ENCODE data around the gene TSPAN5. TPM values are rescaled to one million over a fixed set of nuclear protein-coding genes. Genes with fewer than 3 reads are reported as not detected.
"Not testable (repeated sequence)": the region's sequence is repeated elsewhere in the genome, so short reads cannot be mapped to it uniquely, and the experiment has no call there.

TSPAN5 gene
- total RNA-seq, 2 donors from 2014 or later = 1.8 to 2.0 TPM

DNA sequence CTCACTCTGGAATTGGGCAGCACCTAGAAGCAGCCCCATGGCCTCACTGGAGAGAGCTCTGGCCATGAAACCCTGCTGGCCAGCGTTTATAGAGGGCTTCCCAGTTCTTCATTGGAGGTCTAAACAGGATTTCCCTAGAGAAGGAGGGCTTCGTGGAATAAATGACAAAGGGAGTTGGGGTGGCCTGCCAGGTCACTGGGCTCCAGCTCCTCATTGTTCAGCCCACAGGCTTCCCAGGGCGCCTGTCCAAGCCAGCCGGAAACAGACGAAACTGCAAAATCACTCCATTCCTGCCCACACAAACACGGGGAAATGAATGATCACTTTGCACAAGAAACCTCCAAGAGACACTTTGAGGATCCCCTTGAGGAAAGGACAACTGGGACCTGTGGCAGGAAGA is 189.7 kb downstream of the TSPAN5 start:
- Histone ChIP-seq H3K4me3 (no peak overlapping the region), H3K27ac (no peak overlapping the region), H3K9me3 (no peaks in the 10 kb centered on the region), H3K27me3 (no peaks in the 10 kb centered on the region), H3K4me1 (peaks cover 6% of the 10 kb centered on the region), H3K36me3 (replicated peaks in 1 of 2; ENCODE audit: insufficient read depth in 1 of 2, low read depth in 2 of 2) (no peaks in the 10 kb centered on the region)
- DNase-seq = peak in 1 of 4 donors; percentile 14
- 46 to 49% methylated on average over 6 of the region's 6 CpGs for WGBS, 2 donors
- intact Hi-C loops (cut with DNase I) = no loop called here
- no peak for ATAC-seq
- TF ChIP-seq, protein P1, sequence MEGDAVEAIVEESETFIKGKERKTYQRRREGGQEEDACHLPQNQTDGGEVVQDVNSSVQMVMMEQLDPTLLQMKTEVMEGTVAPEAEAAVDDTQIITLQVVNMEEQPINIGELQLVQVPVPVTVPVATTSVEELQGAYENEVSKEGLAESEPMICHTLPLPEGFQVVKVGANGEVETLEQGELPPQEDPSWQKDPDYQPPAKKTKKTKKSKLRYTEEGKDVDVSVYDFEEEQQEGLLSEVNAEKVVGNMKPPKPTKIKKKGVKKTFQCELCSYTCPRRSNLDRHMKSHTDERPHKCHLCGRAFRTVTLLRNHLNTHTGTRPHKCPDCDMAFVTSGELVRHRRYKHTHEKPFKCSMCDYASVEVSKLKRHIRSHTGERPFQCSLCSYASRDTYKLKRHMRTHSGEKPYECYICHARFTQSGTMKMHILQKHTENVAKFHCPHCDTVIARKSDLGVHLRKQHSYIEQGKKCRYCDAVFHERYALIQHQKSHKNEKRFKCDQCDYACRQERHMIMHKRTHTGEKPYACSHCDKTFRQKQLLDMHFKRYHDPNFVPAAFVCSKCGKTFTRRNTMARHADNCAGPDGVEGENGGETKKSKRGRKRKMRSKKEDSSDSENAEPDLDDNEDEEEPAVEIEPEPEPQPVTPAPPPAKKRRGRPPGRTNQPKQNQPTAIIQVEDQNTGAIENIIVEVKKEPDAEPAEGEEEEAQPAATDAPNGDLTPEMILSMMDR (IDR thresholded peaks at IDR 0.05) = no peak
- TF ChIP-seq POLR2A (IDR thresholded peaks at IDR 0.05) = no peak

DNA sequence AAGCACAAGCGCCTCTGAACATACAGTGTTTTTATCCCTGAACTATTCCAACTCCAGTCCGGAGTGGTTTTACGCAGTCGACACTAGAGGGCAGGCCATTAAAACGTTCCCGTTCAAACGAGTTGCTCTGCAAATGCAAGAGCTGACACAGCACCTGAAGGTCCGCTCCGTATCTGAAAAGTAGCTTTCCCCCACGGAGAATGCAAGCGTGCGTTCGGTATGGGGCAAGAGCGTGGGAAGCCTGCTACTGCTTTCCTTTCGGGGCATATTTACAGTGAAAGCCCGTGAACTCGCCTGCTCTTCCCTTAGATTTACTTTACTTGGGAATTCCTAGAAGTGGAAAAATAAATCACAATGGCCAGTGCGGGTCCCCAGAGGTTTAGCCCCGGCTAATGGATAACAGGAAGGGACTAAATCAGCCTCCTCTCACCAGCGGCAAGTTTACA is 190.8 kb downstream of the TSPAN5 start:
- Histone ChIP-seq H3K27me3 (no peaks in the 10 kb centered on the region), H3K9me3 (no peaks in the 10 kb centered on the region), H3K36me3 (replicated peaks in 1 of 2; ENCODE audit: insufficient read depth in 1 of 2, low read depth in 2 of 2) (no peaks in the 10 kb centered on the region), H3K4me3 (no peak overlapping the region), H3K27ac (no peak overlapping the region), H3K4me1 (peaks cover 6% of the 10 kb centered on the region)
- TF ChIP-seq POLR2A (IDR thresholded peaks at IDR 0.05) = no peak
- TF ChIP-seq, protein P1 (IDR thresholded peaks at IDR 0.05) = peak; percentile 55 to 86 (median 79)
- 2% methylated on average over 18 to 20 of the region's 20 CpGs for WGBS, 2 donors
- ATAC-seq (peak; percentile 97), DNase-seq (peak; percentile 74 to 86 (median 82))
- intact Hi-C loops (cut with DNase I) = no loop called here

DNA sequence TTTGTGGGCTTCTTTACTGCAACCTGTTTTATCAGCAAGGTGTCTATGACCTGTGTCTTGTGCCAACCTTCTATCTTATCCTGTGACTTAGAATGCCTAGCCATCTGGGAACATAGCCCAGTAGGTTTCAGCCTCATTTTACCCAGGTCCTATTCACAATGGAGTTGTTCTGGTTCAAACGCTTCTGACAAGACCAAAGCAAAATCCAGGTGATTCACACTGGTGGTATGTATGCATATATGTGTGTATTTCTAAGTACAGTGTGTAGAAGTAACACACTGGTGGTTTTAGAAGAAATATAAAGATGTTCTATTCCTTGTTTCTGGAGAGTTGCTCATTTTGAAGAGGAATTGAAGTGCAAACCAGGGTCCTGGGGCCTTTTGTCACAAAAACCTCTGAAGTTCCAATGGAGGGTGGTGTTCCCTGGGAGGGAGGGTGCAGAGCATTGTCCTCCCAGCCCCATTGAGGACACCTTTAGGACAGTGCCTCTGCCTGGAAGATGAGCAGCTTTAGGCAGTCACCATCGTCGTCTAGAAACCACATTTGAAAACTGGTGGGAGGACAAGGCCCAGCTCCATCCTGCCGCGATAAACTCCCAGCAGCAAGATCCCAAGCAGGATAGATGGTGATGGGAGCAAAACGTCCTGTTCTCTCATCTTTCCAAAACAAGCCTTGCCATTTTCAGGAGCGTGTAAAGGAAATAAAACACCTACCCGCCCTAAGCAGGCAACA is 191.4 kb downstream of the TSPAN5 start:
- intact Hi-C loops (cut with DNase I) = no loop called here
- H3K27ac ChIP-seq = no peak overlapping the region

GRCh38 chr4:98462487-98462886 is 195.9 kb downstream of the TSPAN5 start:
- TF ChIP-seq, protein P1 (IDR thresholded peaks at IDR 0.05) = no peak
- TF ChIP-seq POLR2A (IDR thresholded peaks at IDR 0.05) = no peak
- ATAC-seq = no peak
- Histone ChIP-seq H3K36me3 (replicated peaks in 1 of 2; ENCODE audit: insufficient read depth in 1 of 2, low read depth in 2 of 2) (no peaks in the 10 kb centered on the region), H3K4me1 (no peaks in the 10 kb centered on the region), H3K9me3 (no peaks in the 10 kb centered on the region), H3K27ac (no peak overlapping the region), H3K4me3 (no peak overlapping the region), H3K27me3 (no peaks in the 10 kb centered on the region)
- no peak for DNase-seq
- intact Hi-C loops (cut with DNase I) = no loop called here

More for the DNA sequence above, 191.4 kb downstream of the TSPAN5 start:
- DNase-seq (no peak), ATAC-seq (no peak)
- TF ChIP-seq, protein P1 (IDR thresholded peaks at IDR 0.05) = no peak
- TF ChIP-seq POLR2A (IDR thresholded peaks at IDR 0.05) = no peak
- Histone ChIP-seq H3K27me3 (no peaks in the 10 kb centered on the region), H3K36me3 (replicated peaks in 1 of 2; ENCODE audit: insufficient read depth in 1 of 2, low read depth in 2 of 2) (no peaks in the 10 kb centered on the region), H3K4me1 (peaks cover 6% of the 10 kb centered on the region), H3K9me3 (no peaks in the 10 kb centered on the region), H3K4me3 (no peak overlapping the region)
- 30% methylated on average over 8 of the region's 8 CpGs for WGBS, 2 donors

GRCh38 chr4:98461121-98461865 is 197.1 kb downstream of the TSPAN5 start:
- H3K27ac ChIP-seq; ATAC-seq; H3K4me1 ChIP-seq; H3K9me3 ChIP-seq; H3K4me3 ChIP-seq; H3K27me3 ChIP-seq; DNase-seq; H3K36me3 ChIP-seq (replicated peaks in 1 of 2; ENCODE audit: insufficient read depth in 1 of 2, low read depth in 2 of 2); intact Hi-C loops (cut with DNase I): not testable (repeated sequence)
- 76 to 93% methylated on average over 2 of the region's 2 CpGs for WGBS, 2 donors

GRCh38 chr4:98457422-98457821 is 201.0 kb downstream of the TSPAN5 start:
- WGBS, 2 donors = 89 to 95% methylated on average over 9 of the region's 9 CpGs
- H3K4me1 ChIP-seq; H3K4me3 ChIP-seq; DNase-seq; H3K27me3 ChIP-seq; intact Hi-C loops (cut with DNase I); H3K36me3 ChIP-seq (replicated peaks in 1 of 2; ENCODE audit: insufficient read depth in 1 of 2, low read depth in 2 of 2); ATAC-seq; H3K27ac ChIP-seq; H3K9me3 ChIP-seq: not testable (repeated sequence)
